ENCODE data around the gene BCL11B. TPM values are rescaled to one million over a fixed set of nuclear protein-coding genes. Genes with fewer than 3 reads are reported as not detected.

BCL11B gene
- total RNA-seq, 2 experiments from 2014 or later = 48.9 to 49.1 TPM

GRCh38 chr14:99205086-99205688, 66.8 kb downstream of the BCL11B start:
- POLR2A ChIA-PET = interaction anchor here (1.2 to 1.7 kb wide), 4 partner anchors 10 to 38 kb away, joined by 3 to 5 read pairs (median 4); no protein-coding TSS in a partner anchor
- Mint-ChIP-seq H3K27ac (peak overlapping the region; percentile 91), H3K36me3 (peaks cover 31% of the 10 kb centered on the region), H3K27me3 (no peaks in the 10 kb centered on the region), H3K4me1 (ENCODE audit: low read depth) (peaks cover 100% of the 10 kb centered on the region), H3K9me3 (no peaks in the 10 kb centered on the region), H3K4me3 (peak overlapping the region; percentile 20)
- CTCF ChIA-PET = interaction anchor here (0.8 to 1.5 kb wide), 2 partner anchors 8 to 55 kb away, joined by 3 to 4 read pairs; no protein-coding TSS in a partner anchor
- DNase-seq = no peak
- intact Hi-C loops (cut with micrococcal nuclease) = loop anchor here (1.0 kb wide), 1 partner anchor 8 kb away; no protein-coding TSS in a partner anchor

- H3K27ac Mint-ChIP-seq = peak overlapping the region; percentile 91
- no peak for DNase-seq
- CTCF ChIA-PET = interaction anchor here (1.1 to 2.7 kb wide), 5 partner anchors 10 to 73 kb away, joined by 4 to 11 read pairs (median 6); no protein-coding TSS in a partner anchor
- no peaks in the 10 kb centered on the region for H3K9me3 Mint-ChIP-seq
- POLR2A ChIA-PET = interaction anchor here (0.6 to 1.5 kb wide), 6 partner anchors 10 to 58 kb away, joined by 3 to 5 read pairs (median 3); no protein-coding TSS in a partner anchor
- H3K36me3 Mint-ChIP-seq = peaks cover 34% of the 10 kb centered on the region
- no peaks in the 10 kb centered on the region for H3K27me3 Mint-ChIP-seq
- peaks cover 100% of the 10 kb centered on the region for H3K4me1 Mint-ChIP-seq (ENCODE audit: low read depth)
- intact Hi-C loops (cut with micrococcal nuclease) = no loop called here
- no peak overlapping the region for H3K4me3 Mint-ChIP-seq
Measured at GRCh38 chr14:99203801-99204200, 68.2 kb downstream of the BCL11B start.

- intact Hi-C loops (cut with micrococcal nuclease) = no loop called here
- Mint-ChIP-seq H3K4me1 (ENCODE audit: low read depth) (peaks cover 100% of the 10 kb centered on the region), H3K4me3 (peak overlapping the region; percentile 37), H3K27ac (peak overlapping the region; percentile 91), H3K9me3 (no peaks in the 10 kb centered on the region), H3K27me3 (no peaks in the 10 kb centered on the region), H3K36me3 (peaks cover 41% of the 10 kb centered on the region)
- DNase-seq = no peak
- CTCF ChIA-PET = interaction anchor here (1.1 to 2.7 kb wide), 8 partner anchors 9 to 74 kb away, joined by 4 to 11 read pairs (median 5); no protein-coding TSS in a partner anchor
- POLR2A ChIA-PET = interaction anchor here (0.7 to 1.9 kb wide), 6 partner anchors 11 to 65 kb away, joined by 3 to 7 read pairs (median 4); no protein-coding TSS in a partner anchor
Measured at GRCh38 chr14:99203080-99203479, 68.9 kb downstream of the BCL11B start.

- DNase-seq = no peak
- Mint-ChIP-seq H3K9me3 (no peaks in the 10 kb centered on the region), H3K4me1 (ENCODE audit: low read depth) (peaks cover 100% of the 10 kb centered on the region), H3K36me3 (peaks cover 42% of the 10 kb centered on the region), H3K4me3 (peak overlapping the region; percentile 37), H3K27ac (peak overlapping the region; percentile 91), H3K27me3 (no peaks in the 10 kb centered on the region)
- CTCF ChIA-PET = interaction anchor here (0.6 to 2.7 kb wide), 8 partner anchors 8 to 1030 kb away, joined by 3 to 11 read pairs (median 5); no protein-coding TSS in a partner anchor
- POLR2A ChIA-PET = interaction anchor here (0.6 to 1.9 kb wide), 6 partner anchors 10 to 66 kb away, joined by 3 to 7 read pairs (median 4); no protein-coding TSS in a partner anchor
- intact Hi-C loops (cut with micrococcal nuclease) = no loop called here
Measured at GRCh38 chr14:99202516-99202915, 69.5 kb downstream of the BCL11B start.

- peaks cover 100% of the 10 kb centered on the region for H3K4me1 Mint-ChIP-seq (ENCODE audit: low read depth)
- peak overlapping the region; percentile 91 for H3K27ac Mint-ChIP-seq
- no peaks in the 10 kb centered on the region for H3K9me3 Mint-ChIP-seq
- peak overlapping the region; percentile 39 for H3K4me3 Mint-ChIP-seq
- ChIA-PET POLR2A (interaction anchor here (0.6 to 1.9 kb wide), 4 partner anchors 11 to 67 kb away, joined by 3 to 7 read pairs (median 4); no protein-coding TSS in a partner anchor), CTCF (interaction anchor here (1.2 to 2.7 kb wide), 5 partner anchors 12 to 65 kb away, joined by 4 to 11 read pairs (median 5); no protein-coding TSS in a partner anchor)
- H3K27me3 Mint-ChIP-seq = no peaks in the 10 kb centered on the region
- intact Hi-C loops (cut with micrococcal nuclease) = no loop called here
- peaks cover 48% of the 10 kb centered on the region for H3K36me3 Mint-ChIP-seq
- no peak for DNase-seq
Measured at GRCh38 chr14:99201351-99202073, 70.5 kb downstream of the BCL11B start.

- DNase-seq = no peak
- Mint-ChIP-seq H3K9me3 (no peaks in the 10 kb centered on the region), H3K27ac (peak overlapping the region; percentile 91), H3K4me3 (no peak overlapping the region), H3K27me3 (no peaks in the 10 kb centered on the region), H3K36me3 (peaks cover 44% of the 10 kb centered on the region), H3K4me1 (ENCODE audit: low read depth) (peaks cover 100% of the 10 kb centered on the region)
- intact Hi-C loops (cut with micrococcal nuclease) = no loop called here
- ChIA-PET POLR2A (interaction anchor here (1.2 kb wide), 1 partner anchor 12 kb away, joined by 4 read pairs; no protein-coding TSS in a partner anchor), CTCF (interaction anchor here (0.7 to 1.5 kb wide), 3 partner anchors 26 to 66 kb away, joined by 3 to 4 read pairs (median 3); no protein-coding TSS in a partner anchor)
Measured at GRCh38 chr14:99200654-99201005, 71.4 kb downstream of the BCL11B start.

GRCh38 chr14:99199846-99200653, 71.9 kb downstream of the BCL11B start:
- H3K4me3 Mint-ChIP-seq = peak overlapping the region; percentile 16
- no peaks in the 10 kb centered on the region for H3K9me3 Mint-ChIP-seq
- peaks cover 100% of the 10 kb centered on the region for H3K4me1 Mint-ChIP-seq (ENCODE audit: low read depth)
- DNase-seq = no peak
- ChIA-PET CTCF (interaction anchor here (0.7 to 1.5 kb wide), 4 partner anchors 15 to 66 kb away, joined by 3 to 4 read pairs (median 3); no protein-coding TSS in a partner anchor), POLR2A (interaction anchor here (0.6 to 1.2 kb wide), 3 partner anchors 11 to 68 kb away, joined by 3 to 4 read pairs (median 3); no protein-coding TSS in a partner anchor)
- H3K27ac Mint-ChIP-seq = peak overlapping the region; percentile 91
- peaks cover 44% of the 10 kb centered on the region for H3K36me3 Mint-ChIP-seq
- intact Hi-C loops (cut with micrococcal nuclease) = loop anchor here (10.0 kb wide), 2 partner anchors 215 to 1495 kb away; no protein-coding TSS in a partner anchor
- H3K27me3 Mint-ChIP-seq = no peaks in the 10 kb centered on the region

GRCh38 chr14:99198746-99199502, 73.1 kb downstream of the BCL11B start:
- Mint-ChIP-seq H3K27ac (peak overlapping the region; percentile 83), H3K27me3 (no peaks in the 10 kb centered on the region), H3K36me3 (peaks cover 39% of the 10 kb centered on the region), H3K4me3 (peak overlapping the region; percentile 31), H3K4me1 (ENCODE audit: low read depth) (peaks cover 100% of the 10 kb centered on the region), H3K9me3 (no peaks in the 10 kb centered on the region)
- ChIA-PET POLR2A (interaction anchor here (1.4 kb wide), 1 partner anchor 10 kb away, joined by 4 read pairs; no protein-coding TSS in a partner anchor), CTCF (no interaction called here)
- intact Hi-C loops (cut with micrococcal nuclease) = loop anchor here (10.0 kb wide), 2 partner anchors 216 to 1494 kb away; no protein-coding TSS in a partner anchor
- DNase-seq = no peak

- no peaks in the 10 kb centered on the region for H3K27me3 Mint-ChIP-seq
- intact Hi-C loops (cut with micrococcal nuclease) = loop anchor here (2.0 to 10.0 kb wide), 3 partner anchors 17 to 1491 kb away; no protein-coding TSS in a partner anchor
- H3K36me3 Mint-ChIP-seq = peaks cover 39% of the 10 kb centered on the region
- no peaks in the 10 kb centered on the region for H3K9me3 Mint-ChIP-seq
- H3K27ac Mint-ChIP-seq = peak overlapping the region; percentile 83
- H3K4me3 Mint-ChIP-seq = no peak overlapping the region
- ChIA-PET CTCF (interaction anchor here (0.8 to 12.0 kb wide), 4 partner anchors 11 to 68 kb away, joined by 3 to 130 read pairs (median 4); no protein-coding TSS in a partner anchor), POLR2A (interaction anchor here (1.1 to 1.8 kb wide), 4 partner anchors 22 to 71 kb away, joined by 4 to 6 read pairs (median 4); no protein-coding TSS in a partner anchor)
- no peak for DNase-seq
- peaks cover 98% of the 10 kb centered on the region for H3K4me1 Mint-ChIP-seq (ENCODE audit: low read depth)
Measured at GRCh38 chr14:99196310-99196650, 75.7 kb downstream of the BCL11B start.

GRCh38 chr14:99195602-99196309, 76.2 kb downstream of the BCL11B start:
- intact Hi-C loops (cut with micrococcal nuclease) = loop anchor here (2.0 to 10.0 kb wide), 3 partner anchors 17 to 1491 kb away; no protein-coding TSS in a partner anchor
- Mint-ChIP-seq H3K9me3 (no peaks in the 10 kb centered on the region), H3K4me3 (peak overlapping the region; percentile 23), H3K4me1 (ENCODE audit: low read depth) (peaks cover 98% of the 10 kb centered on the region), H3K27ac (peak overlapping the region; percentile 88), H3K27me3 (no peaks in the 10 kb centered on the region), H3K36me3 (peaks cover 42% of the 10 kb centered on the region)
- CTCF ChIA-PET = interaction anchor here (0.8 to 12.0 kb wide), 4 partner anchors 11 to 69 kb away, joined by 3 to 130 read pairs (median 4); no protein-coding TSS in a partner anchor
- POLR2A ChIA-PET = interaction anchor here (1.1 to 1.8 kb wide), 4 partner anchors 22 to 72 kb away, joined by 4 to 6 read pairs (median 4); no protein-coding TSS in a partner anchor
- DNase-seq = no peak

All from activated CD4-positive, alpha-beta memory T cell treated with anti-CD3 and anti-CD28 coated beads for 36 hours (primary cell).